Esophagus squamous epithelium (tissue), 4 donors: ENCODE results near the gene PDE9A.

Experiments used
- POLR2A ChIP-seq, 4 donors: fragments of 450-650 bp; IDR thresholded peaks; one replicate each; pipeline ENCODE4 v1.6.1; 2017; ENCODE audit warnings: antibody characterized with exemption in 4 of 4, mild to moderate bottlenecking in 4 of 4, moderate library complexity in 3 of 4
- TF ChIP-seq, protein P1 (sequence below), 6 experiments: fragments of 450-650 bp in 4 of 6; fragments of 200-600 bp in 2 of 6; sonication (generic) in 2 of 6; IDR thresholded peaks; one replicate each; pipeline ENCODE4 v1.5.1; 2016 to 2019; ENCODE audit warnings: antibody characterized with exemption in 6 of 6, mild to moderate bottlenecking in 4 of 6, moderate library complexity in 4 of 6

DNA sequence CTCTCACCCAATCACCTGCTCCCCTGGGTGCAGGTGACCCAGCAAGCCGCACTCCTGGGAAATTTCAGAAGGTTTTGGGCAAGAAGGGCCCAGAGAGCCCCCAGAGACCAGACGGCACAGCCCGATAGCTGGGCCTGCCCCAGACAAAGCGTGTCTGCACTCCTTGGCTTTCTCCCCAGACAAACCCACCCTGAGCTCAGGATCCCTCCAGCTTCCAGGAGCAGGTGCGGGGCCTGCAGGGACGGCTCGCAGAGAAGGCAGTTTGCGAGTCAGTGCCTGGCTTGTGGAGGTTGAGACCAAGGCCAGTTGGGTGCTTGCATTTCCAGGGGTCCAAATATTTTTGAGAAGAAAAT lies 6.7 kb downstream of the PDE9A start:
- TF ChIP-seq, protein P1, sequence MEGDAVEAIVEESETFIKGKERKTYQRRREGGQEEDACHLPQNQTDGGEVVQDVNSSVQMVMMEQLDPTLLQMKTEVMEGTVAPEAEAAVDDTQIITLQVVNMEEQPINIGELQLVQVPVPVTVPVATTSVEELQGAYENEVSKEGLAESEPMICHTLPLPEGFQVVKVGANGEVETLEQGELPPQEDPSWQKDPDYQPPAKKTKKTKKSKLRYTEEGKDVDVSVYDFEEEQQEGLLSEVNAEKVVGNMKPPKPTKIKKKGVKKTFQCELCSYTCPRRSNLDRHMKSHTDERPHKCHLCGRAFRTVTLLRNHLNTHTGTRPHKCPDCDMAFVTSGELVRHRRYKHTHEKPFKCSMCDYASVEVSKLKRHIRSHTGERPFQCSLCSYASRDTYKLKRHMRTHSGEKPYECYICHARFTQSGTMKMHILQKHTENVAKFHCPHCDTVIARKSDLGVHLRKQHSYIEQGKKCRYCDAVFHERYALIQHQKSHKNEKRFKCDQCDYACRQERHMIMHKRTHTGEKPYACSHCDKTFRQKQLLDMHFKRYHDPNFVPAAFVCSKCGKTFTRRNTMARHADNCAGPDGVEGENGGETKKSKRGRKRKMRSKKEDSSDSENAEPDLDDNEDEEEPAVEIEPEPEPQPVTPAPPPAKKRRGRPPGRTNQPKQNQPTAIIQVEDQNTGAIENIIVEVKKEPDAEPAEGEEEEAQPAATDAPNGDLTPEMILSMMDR (IDR thresholded peaks at IDR 0.05), result no peak
- TF ChIP-seq POLR2A (IDR thresholded peaks at IDR 0.05), result no peak
